Measurements from ENCODE around the gene NTM.

NTM gene

DNA sequence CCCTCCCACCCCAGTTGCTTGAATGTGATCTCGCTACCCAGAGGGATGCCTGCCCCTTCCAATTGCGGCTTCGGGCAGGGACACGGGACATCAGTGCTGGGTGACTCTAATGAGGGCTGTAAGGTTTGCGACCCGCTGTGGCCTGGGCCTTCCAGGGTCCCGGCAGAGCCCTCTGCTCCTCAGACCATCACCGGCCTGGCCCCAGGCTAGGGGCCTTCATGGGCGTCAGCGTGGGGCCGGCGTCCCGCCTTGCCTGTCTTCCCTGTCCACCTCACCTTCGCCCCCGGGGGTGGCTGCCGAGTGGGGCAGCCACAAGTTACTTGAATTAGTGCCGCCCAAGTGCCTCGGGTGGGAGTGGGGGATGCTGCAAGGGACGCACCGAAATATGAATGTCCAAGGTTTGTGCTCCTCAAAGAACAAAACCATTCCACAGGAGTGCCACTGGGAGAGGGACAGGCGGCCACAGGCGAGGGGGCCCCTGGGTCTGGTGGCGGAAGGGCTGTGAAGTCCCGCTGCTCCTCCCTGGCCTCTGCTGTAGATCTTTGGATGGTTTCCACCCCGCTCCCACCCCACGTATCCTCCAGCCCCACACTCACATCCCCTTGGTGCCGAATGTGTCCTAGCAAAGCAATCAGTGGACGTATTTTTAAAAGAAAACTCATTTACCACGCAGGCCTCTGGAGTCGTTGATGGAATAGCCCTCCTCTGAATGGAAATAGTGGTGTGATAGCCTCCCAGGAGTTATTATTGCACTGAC, 317.1 kb downstream of the NTM start:
- no peaks in the 10 kb centered on the region for H3K4me1 Mint-ChIP-seq (ENCODE audit: low read depth)
- H3K4me3 Mint-ChIP-seq = no peak overlapping the region
- H3K27ac Mint-ChIP-seq = no peak overlapping the region

DNA sequence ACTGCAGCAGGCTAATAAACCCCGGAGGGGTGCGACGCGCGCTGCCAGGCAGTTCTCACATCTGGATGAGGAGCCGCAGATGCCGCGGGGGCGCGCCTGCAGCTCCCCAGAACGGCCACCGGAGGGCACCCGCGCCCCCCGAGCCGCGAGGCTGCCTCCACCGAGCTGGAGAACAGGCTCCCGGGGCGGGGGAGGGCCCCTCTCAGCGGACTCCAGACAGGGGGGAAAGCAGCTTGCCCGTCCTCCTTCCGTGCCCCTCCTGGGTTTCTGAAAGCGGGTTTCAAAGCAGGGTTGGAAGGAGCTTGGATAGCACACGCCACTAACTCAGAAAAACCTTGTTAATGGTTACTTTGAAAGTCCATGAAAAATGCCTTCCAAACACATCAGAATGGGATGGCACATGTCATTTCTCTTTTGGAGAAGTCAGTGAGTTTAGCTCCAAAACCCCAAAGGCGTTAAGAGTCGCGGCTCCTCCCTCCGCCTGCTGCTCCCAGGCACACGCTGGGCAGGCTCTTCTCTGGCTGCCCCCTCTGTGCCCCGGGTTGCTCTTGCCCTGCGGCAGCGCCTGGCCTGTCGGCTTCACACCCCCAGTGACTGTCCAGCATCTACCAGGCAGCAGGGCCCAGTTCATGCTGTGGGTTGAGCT, 317.8 kb downstream of the NTM start:
- Mint-ChIP-seq H3K27me3 (peaks cover 20% of the 10 kb centered on the region), H3K9me3 (no peaks in the 10 kb centered on the region), H3K36me3 (ENCODE audit: low read depth) (no peaks in the 10 kb centered on the region), H3K4me3 (no peak overlapping the region), H3K27ac (no peak overlapping the region), H3K4me1 (ENCODE audit: low read depth) (no peaks in the 10 kb centered on the region)

More for the DNA sequence above, 317.1 kb downstream of the NTM start:
- peaks cover 16% of the 10 kb centered on the region for H3K27me3 Mint-ChIP-seq
- H3K36me3 Mint-ChIP-seq (ENCODE audit: low read depth) = no peaks in the 10 kb centered on the region
- H3K9me3 Mint-ChIP-seq = no peaks in the 10 kb centered on the region

DNA sequence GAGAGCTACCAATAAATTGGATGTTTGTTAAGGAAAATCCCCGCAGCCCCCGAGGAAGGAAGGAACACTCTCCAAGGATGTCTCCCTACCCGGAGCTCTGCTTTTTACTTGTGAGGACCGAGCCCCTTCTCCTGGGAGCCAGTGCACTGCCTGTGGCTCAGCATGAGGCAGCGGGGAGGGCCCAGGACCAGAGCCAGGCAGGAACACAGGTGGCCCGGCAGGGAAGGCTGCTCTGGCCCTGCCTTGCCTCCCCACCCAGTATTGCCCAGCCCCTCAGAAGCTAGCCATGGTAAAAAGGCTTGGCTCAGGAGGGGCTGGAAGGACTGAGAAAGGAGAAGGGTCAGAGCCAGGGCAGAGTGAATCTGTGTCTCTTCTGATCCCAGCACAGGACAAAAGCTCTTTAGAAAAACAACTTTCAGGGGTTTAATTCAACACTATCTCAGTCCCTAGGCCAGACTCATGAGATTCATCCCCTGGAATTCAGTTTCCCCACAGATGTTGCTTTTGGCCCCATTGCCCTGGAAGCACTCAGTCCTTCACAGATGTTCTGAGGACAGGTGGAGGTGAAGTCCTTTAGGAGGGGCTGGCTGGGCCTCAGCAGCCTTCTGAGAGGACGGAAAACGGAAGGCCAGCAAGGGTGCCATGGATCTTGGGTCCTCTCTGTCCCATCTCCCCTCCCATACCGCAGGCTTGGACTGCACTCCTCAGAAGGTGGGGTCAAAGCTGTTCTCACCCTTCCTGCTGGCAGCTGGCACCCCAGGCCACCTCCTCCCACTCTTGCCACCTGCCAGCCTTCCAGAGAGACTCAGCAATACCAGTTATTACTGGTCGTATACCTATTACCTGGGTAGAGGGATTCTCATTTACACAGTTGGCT, 318.9 kb downstream of the NTM start:
- Mint-ChIP-seq H3K4me3 (no peak overlapping the region), H3K27me3 (peaks cover 30% of the 10 kb centered on the region), H3K27ac (no peak overlapping the region), H3K9me3 (no peaks in the 10 kb centered on the region), H3K4me1 (ENCODE audit: low read depth) (no peaks in the 10 kb centered on the region), H3K36me3 (ENCODE audit: low read depth) (no peaks in the 10 kb centered on the region)

DNA sequence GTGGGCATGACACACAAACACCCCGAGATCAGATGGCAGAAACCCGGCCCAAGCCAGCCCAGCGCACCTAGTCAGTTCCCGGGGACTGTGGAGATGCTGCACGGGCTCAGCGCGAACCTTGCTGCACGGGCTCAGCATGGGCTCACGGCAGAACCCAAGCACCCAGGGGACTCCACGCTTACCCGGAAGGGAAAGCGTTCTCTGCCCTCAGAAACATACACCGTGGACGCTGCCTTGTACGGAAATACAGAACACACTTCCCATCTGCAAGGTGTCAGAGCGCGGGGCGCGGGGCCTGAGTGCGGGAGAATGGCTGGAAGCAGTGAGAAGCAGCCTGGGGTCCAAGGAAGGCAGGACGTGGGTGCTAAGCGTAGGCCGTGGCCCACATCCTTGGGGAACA, 319.9 kb downstream of the NTM start:
- Mint-ChIP-seq H3K9me3 (no peaks in the 10 kb centered on the region), H3K4me3 (no peak overlapping the region), H3K4me1 (ENCODE audit: low read depth) (no peaks in the 10 kb centered on the region), H3K36me3 (ENCODE audit: low read depth) (no peaks in the 10 kb centered on the region), H3K27me3 (peaks cover 39% of the 10 kb centered on the region), H3K27ac (no peak overlapping the region)

DNA sequence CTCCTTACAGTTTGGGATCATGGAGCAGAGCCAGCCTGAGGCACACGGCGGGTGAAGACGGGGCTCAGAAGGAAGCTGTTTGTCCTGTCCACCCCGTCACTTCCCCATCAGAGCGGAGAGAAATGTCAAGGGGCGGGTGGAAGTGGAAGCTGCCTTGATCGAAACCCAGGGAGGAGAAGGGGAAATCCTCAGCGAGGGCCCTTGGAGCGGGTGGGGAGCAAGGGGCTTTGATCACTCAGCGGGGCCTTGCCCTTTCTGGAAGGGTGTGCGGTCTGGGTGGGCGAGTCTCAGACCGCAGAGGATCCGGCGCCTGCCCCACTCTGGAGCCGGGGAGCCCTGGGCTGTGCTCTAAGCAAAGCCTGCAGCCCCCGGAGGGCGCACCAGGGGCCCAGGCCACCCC, 320.4 kb downstream of the NTM start:
- Mint-ChIP-seq H3K4me1 (ENCODE audit: low read depth) (no peaks in the 10 kb centered on the region), H3K9me3 (no peaks in the 10 kb centered on the region), H3K4me3 (no peak overlapping the region), H3K27me3 (peaks cover 39% of the 10 kb centered on the region), H3K27ac (no peak overlapping the region), H3K36me3 (ENCODE audit: low read depth) (no peaks in the 10 kb centered on the region)

DNA sequence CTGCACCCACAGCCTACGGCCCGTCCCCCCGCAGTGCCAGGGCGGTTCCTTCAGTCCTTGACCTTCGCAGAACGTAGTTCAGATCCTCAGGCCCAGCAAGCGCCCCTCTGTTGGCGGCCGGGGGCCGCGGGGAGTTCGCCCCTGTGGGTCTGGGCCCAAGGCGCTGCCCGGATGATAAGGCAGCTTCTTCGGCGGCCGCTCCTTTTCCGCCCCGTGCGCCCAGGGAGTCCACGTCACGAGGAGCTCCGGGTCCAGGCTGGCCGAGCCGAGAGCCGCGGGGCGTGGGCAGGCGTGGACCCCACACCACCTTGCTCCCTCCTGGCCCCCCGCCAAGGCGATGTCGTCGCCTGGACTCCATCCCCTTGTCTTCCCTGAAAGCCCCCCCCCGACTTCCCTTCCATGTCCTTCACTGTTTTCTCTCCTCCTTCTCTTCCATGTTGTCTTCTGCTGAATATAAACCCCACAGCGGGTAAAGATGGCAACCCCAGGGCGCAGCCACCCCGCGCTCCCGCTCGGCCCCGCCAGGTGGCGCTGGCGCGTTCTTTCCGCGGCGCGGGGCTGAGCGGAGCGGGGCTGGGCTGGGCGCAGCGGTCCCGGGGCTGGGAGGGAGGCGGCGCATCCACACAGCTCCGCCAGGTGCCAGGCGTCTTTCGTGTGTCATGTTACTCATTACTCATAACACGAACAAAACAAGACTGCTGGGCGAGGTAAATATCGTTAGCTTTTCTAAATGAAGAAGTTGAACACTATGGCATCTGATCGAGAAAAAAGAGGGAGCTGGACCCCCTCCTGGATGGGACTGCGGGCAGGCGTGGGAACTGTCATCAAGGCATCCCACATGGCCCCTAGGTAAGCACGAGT, 321.0 kb downstream of the NTM start:
- H3K4me3 Mint-ChIP-seq = no peak overlapping the region
- no peaks in the 10 kb centered on the region for H3K36me3 Mint-ChIP-seq (ENCODE audit: low read depth)
- H3K27ac Mint-ChIP-seq = no peak overlapping the region
- no peaks in the 10 kb centered on the region for H3K9me3 Mint-ChIP-seq
- H3K27me3 Mint-ChIP-seq = peaks cover 44% of the 10 kb centered on the region
- no peaks in the 10 kb centered on the region for H3K4me1 Mint-ChIP-seq (ENCODE audit: low read depth)

DNA sequence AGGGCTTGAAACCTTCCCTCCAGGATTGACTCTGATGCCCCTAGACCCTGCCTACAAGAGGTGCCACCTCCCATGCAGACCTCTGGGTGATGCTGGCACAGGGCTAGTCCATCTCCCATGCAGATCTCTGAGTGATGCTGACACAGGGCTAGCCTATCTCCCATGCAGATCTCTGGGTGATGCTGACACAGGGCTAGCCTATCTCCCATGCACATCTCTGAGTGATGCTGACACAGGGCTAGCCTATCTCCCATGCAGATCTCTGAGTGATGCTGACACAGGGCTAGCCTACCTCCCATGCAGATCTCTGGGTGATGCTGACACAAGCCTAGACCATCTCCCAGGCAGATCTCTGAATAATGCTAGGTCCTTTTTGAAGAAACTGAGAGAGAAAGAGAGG, 321.7 kb downstream of the NTM start:
- no peak overlapping the region for H3K4me3 Mint-ChIP-seq
- H3K4me1 Mint-ChIP-seq (ENCODE audit: low read depth) = no peaks in the 10 kb centered on the region
- H3K27ac Mint-ChIP-seq = no peak overlapping the region
- H3K9me3 Mint-ChIP-seq = no peaks in the 10 kb centered on the region
- peaks cover 46% of the 10 kb centered on the region for H3K27me3 Mint-ChIP-seq
- no peaks in the 10 kb centered on the region for H3K36me3 Mint-ChIP-seq (ENCODE audit: low read depth)

DNA sequence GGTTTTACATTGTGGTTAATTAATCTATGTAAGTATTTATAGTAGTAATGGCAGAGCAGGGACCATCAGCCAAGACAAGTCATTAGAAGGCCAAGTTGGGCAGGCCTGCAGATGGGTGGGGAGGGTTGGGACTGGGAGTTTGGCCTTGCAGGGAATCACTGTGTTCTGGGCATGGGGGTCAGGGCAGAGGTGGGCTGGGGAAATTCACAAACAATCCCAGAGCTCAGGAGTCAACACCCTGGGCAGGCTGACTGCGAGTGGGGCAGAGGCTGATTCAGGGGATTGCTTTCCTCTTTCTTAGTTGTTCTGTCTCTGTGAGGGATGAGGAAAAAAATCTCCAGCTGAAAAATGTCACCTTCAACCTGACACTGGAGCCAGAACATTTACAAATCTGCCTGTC, 322.5 kb downstream of the NTM start:
- no peak overlapping the region for H3K27ac Mint-ChIP-seq
- peaks cover 49% of the 10 kb centered on the region for H3K27me3 Mint-ChIP-seq
- no peaks in the 10 kb centered on the region for H3K9me3 Mint-ChIP-seq
- H3K4me3 Mint-ChIP-seq = no peak overlapping the region
- H3K4me1 Mint-ChIP-seq (ENCODE audit: low read depth) = no peaks in the 10 kb centered on the region
- H3K36me3 Mint-ChIP-seq (ENCODE audit: low read depth) = no peaks in the 10 kb centered on the region

DNA sequence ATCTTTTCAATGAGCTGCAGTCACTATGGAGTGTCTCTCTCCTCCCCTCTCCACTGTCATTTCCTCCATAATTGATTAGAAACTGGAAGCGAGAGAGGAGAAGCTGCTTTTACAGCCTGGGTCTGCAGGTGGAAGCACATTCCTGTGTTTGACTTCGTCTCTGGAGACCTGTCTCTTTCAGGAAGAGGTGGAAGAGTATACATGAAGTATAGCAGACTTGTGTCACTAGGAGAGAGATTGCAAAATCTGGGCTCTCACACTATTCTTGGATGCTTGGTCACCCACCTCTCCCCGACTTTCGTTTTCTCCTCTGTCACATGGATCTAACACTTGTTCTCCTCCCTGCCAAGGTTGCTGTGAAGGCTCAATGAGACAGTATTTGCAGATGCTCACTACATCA, 323.3 kb downstream of the NTM start:
- Mint-ChIP-seq H3K27ac (no peak overlapping the region), H3K4me3 (no peak overlapping the region), H3K27me3 (peaks cover 51% of the 10 kb centered on the region), H3K9me3 (no peaks in the 10 kb centered on the region), H3K4me1 (ENCODE audit: low read depth) (no peaks in the 10 kb centered on the region), H3K36me3 (ENCODE audit: low read depth) (no peaks in the 10 kb centered on the region)

DNA sequence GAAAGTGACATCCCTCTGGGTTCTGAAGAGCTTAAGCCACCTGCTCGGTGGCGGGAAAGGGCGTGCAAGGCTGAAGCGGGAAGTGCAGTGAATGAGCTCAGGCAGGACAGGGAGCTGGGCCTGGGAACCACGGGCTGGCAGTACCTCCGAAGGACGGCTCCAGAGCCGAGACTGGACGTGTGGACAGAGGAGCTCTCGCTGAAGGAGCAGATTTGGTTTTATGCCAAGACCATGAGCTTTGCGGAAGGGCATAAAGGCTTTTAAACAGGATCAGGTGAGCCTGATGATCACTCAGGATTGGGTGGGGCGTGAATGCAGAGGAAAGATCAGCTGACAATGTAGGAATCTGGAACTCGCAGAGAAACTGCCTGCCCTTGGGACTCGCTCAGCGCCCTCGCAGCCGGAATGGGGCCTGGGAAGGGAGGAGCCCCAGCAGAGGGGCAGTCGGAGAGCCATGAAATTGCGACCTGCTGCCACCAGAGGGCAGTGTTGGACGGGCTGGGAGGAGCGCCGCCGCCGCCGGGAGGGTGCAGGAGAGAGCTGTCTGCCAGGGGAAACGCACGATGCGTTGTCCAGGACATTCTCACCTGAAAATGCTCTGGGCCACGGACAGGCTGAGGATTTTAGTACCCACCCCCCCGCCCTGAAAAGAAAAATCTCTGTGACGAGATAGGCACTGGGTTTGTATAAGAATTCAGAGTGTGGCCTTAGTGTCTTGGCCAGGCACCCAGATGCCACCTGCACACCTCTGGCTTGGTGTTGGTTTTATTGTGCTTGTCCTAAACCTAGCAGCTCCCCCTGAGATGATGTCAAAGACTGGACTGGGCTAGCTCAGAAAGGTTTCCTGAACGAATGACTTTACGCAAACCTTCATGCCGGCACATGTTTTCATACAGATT, 324.4 kb downstream of the NTM start:
- H3K4me3 Mint-ChIP-seq = no peak overlapping the region
- H3K27ac Mint-ChIP-seq = no peak overlapping the region
- no peaks in the 10 kb centered on the region for H3K4me1 Mint-ChIP-seq (ENCODE audit: low read depth)
- H3K9me3 Mint-ChIP-seq = no peaks in the 10 kb centered on the region
- H3K36me3 Mint-ChIP-seq (ENCODE audit: low read depth) = no peaks in the 10 kb centered on the region
- H3K27me3 Mint-ChIP-seq = peaks cover 56% of the 10 kb centered on the region

DNA sequence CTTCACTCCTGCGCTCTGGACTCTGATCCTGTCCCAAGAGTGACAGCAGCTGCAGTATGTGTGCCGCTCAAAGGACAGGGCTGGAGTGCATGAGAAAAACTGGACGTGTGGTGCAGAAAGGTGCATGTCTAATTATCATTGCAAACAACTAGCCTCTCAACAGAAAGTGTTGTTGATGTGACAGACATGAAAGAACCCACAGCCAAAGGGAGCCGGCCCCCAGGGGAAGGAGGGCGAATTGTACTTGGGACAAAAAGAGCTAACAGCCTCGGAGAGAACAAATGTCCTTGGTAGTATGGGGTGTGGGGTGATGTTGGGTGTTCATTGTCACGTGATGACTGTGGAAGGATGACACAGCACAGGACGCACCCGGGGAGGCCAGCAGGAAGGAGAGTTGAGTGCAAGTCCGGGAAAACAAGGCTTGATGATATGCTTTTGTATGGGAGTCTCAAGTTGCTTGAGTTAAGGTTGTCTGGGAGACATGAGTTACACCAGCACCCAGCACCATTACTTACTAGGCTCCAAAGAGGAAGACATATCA, 325.5 kb downstream of the NTM start:
- no peaks in the 10 kb centered on the region for H3K36me3 Mint-ChIP-seq (ENCODE audit: low read depth)
- no peak overlapping the region for H3K4me3 Mint-ChIP-seq
- H3K4me1 Mint-ChIP-seq (ENCODE audit: low read depth) = no peaks in the 10 kb centered on the region
- no peaks in the 10 kb centered on the region for H3K9me3 Mint-ChIP-seq
- peaks cover 51% of the 10 kb centered on the region for H3K27me3 Mint-ChIP-seq
- H3K27ac Mint-ChIP-seq = no peak overlapping the region

DNA sequence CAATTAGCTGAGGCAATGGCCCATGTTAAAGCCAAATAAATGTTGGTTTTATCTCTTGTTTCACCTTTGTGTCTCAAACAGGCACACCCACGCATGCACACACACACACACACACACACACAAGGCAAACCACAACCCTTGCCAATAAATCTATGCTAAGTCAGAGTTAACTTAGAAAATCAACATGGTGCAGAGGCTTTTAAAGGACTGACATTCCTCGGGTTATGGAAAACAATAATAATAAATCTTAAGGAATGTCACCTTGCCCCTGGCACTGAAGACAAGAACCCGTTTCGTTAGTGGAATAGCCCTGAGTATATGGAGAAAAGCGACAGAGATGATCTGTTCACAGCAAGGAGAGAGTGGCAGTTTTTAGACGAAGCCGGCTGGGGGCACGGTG, 326.3 kb downstream of the NTM start:
- Mint-ChIP-seq H3K9me3 (no peaks in the 10 kb centered on the region), H3K4me1 (ENCODE audit: low read depth) (no peaks in the 10 kb centered on the region), H3K36me3 (ENCODE audit: low read depth) (no peaks in the 10 kb centered on the region), H3K27ac (no peak overlapping the region), H3K4me3 (no peak overlapping the region), H3K27me3 (peaks cover 51% of the 10 kb centered on the region)

DNA sequence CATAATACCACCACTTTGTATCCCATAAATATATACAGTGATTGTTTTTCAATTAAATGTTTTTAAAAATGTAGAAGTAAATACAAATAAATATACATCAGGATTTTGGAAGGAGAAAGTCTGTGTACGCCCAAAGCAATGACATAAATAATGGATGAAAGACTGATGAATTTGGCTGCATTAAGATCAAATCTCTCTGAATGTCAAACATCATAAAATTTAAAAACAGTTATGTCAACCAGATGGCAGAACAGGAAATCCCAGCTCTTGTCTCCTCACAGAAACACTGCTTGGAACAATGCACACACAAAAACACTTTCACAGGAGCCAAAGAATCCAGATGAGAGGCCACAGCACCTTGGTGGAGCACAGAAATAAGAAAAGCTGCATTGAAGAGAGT, 332.9 kb downstream of the NTM start:
- H3K9me3 Mint-ChIP-seq = peaks cover 16% of the 10 kb centered on the region
- no peak overlapping the region for H3K27ac Mint-ChIP-seq
- no peak overlapping the region for H3K4me3 Mint-ChIP-seq
- H3K27me3 Mint-ChIP-seq = peaks cover 7% of the 10 kb centered on the region
- H3K36me3 Mint-ChIP-seq (ENCODE audit: low read depth) = no peaks in the 10 kb centered on the region
- H3K4me1 Mint-ChIP-seq (ENCODE audit: low read depth) = no peaks in the 10 kb centered on the region
